ACC112 (cell line): ENCODE data around the gene TCF7L1.

Experiments used
- H2AFZ ChIP-seq: fragments of 200-600 bp; sonication (generic); one replicate; pipeline ENCODE4 v1.6.0; 2017; ENCODE audit warnings: antibody characterized with exemption, low read length; ENCODE audit not compliant: unreplicated experiment
- H3K27ac ChIP-seq: fragments of 200-600 bp; sonication (generic); 2 replicates; pipeline ENCODE4 v1.5.1; 2014; ENCODE audit warnings: low read depth, mild to moderate bottlenecking, antibody characterized with exemption, low read length, moderate library complexity
- H3K27me3 ChIP-seq: fragments of 200-600 bp; sonication (generic); 2 replicates; pipeline ENCODE4 v1.6.1; 2014; ENCODE audit warnings: mild to moderate bottlenecking, antibody characterized with exemption, low read length, moderate library complexity, mixed read lengths; ENCODE audit not compliant: insufficient read depth
- H3K36me3 ChIP-seq: fragments of 200-600 bp; sonication (generic); 2 replicates; pipeline ENCODE4 v1.6.1; 2016; ENCODE audit warnings: mild to moderate bottlenecking, antibody characterized with exemption, low read length, moderate library complexity, mixed read lengths; ENCODE audit not compliant: insufficient read depth
- H3K4me1 ChIP-seq: fragments of 200-600 bp; sonication (generic); one replicate; pipeline ENCODE4 v1.6.1; 2016; ENCODE audit warnings: low read length, mixed read lengths; ENCODE audit not compliant: insufficient read depth, unreplicated experiment, control insufficient read depth
- H3K4me3 ChIP-seq: fragments of 200-600 bp; sonication (generic); 2 replicates; pipeline ENCODE4 v1.5.1; 2014; ENCODE audit warnings: mild to moderate bottlenecking, low read depth, low read length
- H3K79me2 ChIP-seq: fragments of 200-600 bp; sonication (generic); one replicate; pipeline ENCODE4 v1.6.0; 2016; ENCODE audit warnings: low read length; ENCODE audit not compliant: control insufficient read depth, unreplicated experiment, insufficient read depth

TCF7L1 gene

GRCh38 chr2:85222792-85223191, 89.6 kb downstream of the TCF7L1 start:
- Histone ChIP-seq H2AFZ (no peak overlapping the region), H3K36me3 (no peaks in the 10 kb centered on the region), H3K4me1 (no peaks in the 10 kb centered on the region), H3K27ac (no peak overlapping the region), H3K79me2 (no peaks in the 10 kb centered on the region), H3K4me3 (no peak overlapping the region), H3K27me3 (no peaks in the 10 kb centered on the region)

GRCh38 chr2:85226783-85227182, 93.6 kb downstream of the TCF7L1 start:
- Histone ChIP-seq H3K27me3 (no peaks in the 10 kb centered on the region), H3K4me3 (no peak overlapping the region), H2AFZ (no peak overlapping the region), H3K27ac (no peak overlapping the region), H3K4me1 (no peaks in the 10 kb centered on the region), H3K36me3 (no peaks in the 10 kb centered on the region), H3K79me2 (no peaks in the 10 kb centered on the region)

GRCh38 chr2:85230679-85231467, 97.7 kb downstream of the TCF7L1 start:
- no peak overlapping the region for H2AFZ ChIP-seq
- H3K27me3 ChIP-seq, result no peaks in the 10 kb centered on the region
- no peak overlapping the region for H3K27ac ChIP-seq
- H3K4me3 ChIP-seq, result no peak overlapping the region
- H3K4me1 ChIP-seq, result no peaks in the 10 kb centered on the region
- no peaks in the 10 kb centered on the region for H3K79me2 ChIP-seq
- H3K36me3 ChIP-seq, result no peaks in the 10 kb centered on the region

GRCh38 chr2:85231468-85231805, 98.2 kb downstream of the TCF7L1 start:
- Histone ChIP-seq H3K79me2 (no peaks in the 10 kb centered on the region), H3K27me3 (no peaks in the 10 kb centered on the region), H3K27ac (no peak overlapping the region), H3K4me3 (no peak overlapping the region), H2AFZ (no peak overlapping the region), H3K36me3 (no peaks in the 10 kb centered on the region), H3K4me1 (no peaks in the 10 kb centered on the region)

GRCh38 chr2:85231952-85232351, 98.8 kb downstream of the TCF7L1 start:
- H3K27ac ChIP-seq, result no peak overlapping the region
- no peaks in the 10 kb centered on the region for H3K79me2 ChIP-seq
- H3K4me3 ChIP-seq, result no peak overlapping the region
- H3K27me3 ChIP-seq, result no peaks in the 10 kb centered on the region
- H2AFZ ChIP-seq, result no peak overlapping the region
- no peaks in the 10 kb centered on the region for H3K4me1 ChIP-seq
- no peaks in the 10 kb centered on the region for H3K36me3 ChIP-seq

- Histone ChIP-seq H3K27ac (no peak overlapping the region), H2AFZ (no peak overlapping the region), H3K4me3 (no peak overlapping the region), H3K79me2 (no peaks in the 10 kb centered on the region), H3K36me3 (no peaks in the 10 kb centered on the region), H3K27me3 (no peaks in the 10 kb centered on the region), H3K4me1 (no peaks in the 10 kb centered on the region)
Observed at GRCh38 chr2:85234868-85235267, 101.7 kb downstream of the TCF7L1 start.

- no peak overlapping the region for H3K4me3 ChIP-seq
- H3K27me3 ChIP-seq, result no peaks in the 10 kb centered on the region
- H3K4me1 ChIP-seq, result no peaks in the 10 kb centered on the region
- H2AFZ ChIP-seq, result no peak overlapping the region
- no peaks in the 10 kb centered on the region for H3K79me2 ChIP-seq
- no peak overlapping the region for H3K27ac ChIP-seq
- H3K36me3 ChIP-seq, result no peaks in the 10 kb centered on the region
Observed at GRCh38 chr2:85235281-85235680, 102.1 kb downstream of the TCF7L1 start.

GRCh38 chr2:85236084-85236483, 102.9 kb downstream of the TCF7L1 start:
- Histone ChIP-seq H3K27ac (no peak overlapping the region), H3K4me1 (no peaks in the 10 kb centered on the region), H3K4me3 (no peak overlapping the region), H3K79me2 (no peaks in the 10 kb centered on the region), H3K27me3 (no peaks in the 10 kb centered on the region), H3K36me3 (no peaks in the 10 kb centered on the region), H2AFZ (no peak overlapping the region)

GRCh38 chr2:85237849-85238565, 104.8 kb downstream of the TCF7L1 start:
- Histone ChIP-seq H3K27me3 (no peaks in the 10 kb centered on the region), H3K36me3 (no peaks in the 10 kb centered on the region), H3K4me1 (no peaks in the 10 kb centered on the region), H3K4me3 (no peak overlapping the region), H3K27ac (no peak overlapping the region), H3K79me2 (no peaks in the 10 kb centered on the region), H2AFZ (no peak overlapping the region)

GRCh38 chr2:85238607-85239006, 105.4 kb downstream of the TCF7L1 start:
- H3K27me3 ChIP-seq, result no peaks in the 10 kb centered on the region
- no peak overlapping the region for H2AFZ ChIP-seq
- no peak overlapping the region for H3K4me3 ChIP-seq
- no peak overlapping the region for H3K27ac ChIP-seq
- no peaks in the 10 kb centered on the region for H3K4me1 ChIP-seq
- no peaks in the 10 kb centered on the region for H3K36me3 ChIP-seq
- H3K79me2 ChIP-seq, result no peaks in the 10 kb centered on the region

- no peak overlapping the region for H2AFZ ChIP-seq
- H3K27me3 ChIP-seq, result no peaks in the 10 kb centered on the region
- no peaks in the 10 kb centered on the region for H3K79me2 ChIP-seq
- H3K4me1 ChIP-seq, result no peaks in the 10 kb centered on the region
- H3K4me3 ChIP-seq, result no peak overlapping the region
- no peaks in the 10 kb centered on the region for H3K36me3 ChIP-seq
- no peak overlapping the region for H3K27ac ChIP-seq
Observed at GRCh38 chr2:85239102-85239501, 105.9 kb downstream of the TCF7L1 start.
